ENCODE data around the gene SBK3. TPM values are rescaled to one million over a fixed set of nuclear protein-coding genes. Genes with fewer than 3 reads are reported as not detected.

SBK3 gene
- not detected in 3 replicates for total RNA-seq
- long read RNA-seq, result 0 reads

GRCh38 chr19:55545443-55545842 is at the start of gene SBK3:
SBK3 (minus strand) TSS chr19:55545543; CDS start chr19:55545543, 0 bp downstream.
- no peak for TF ChIP-seq CTCF (IDR thresholded peaks at IDR 0.05)
- DNase-seq (ENCODE audit: low spot score), result no peak
- H3K9me3 Mint-ChIP-seq (ENCODE audit: low read depth), result peaks cover 6% of the 10 kb centered on the region
- H3K4me3 Mint-ChIP-seq (ENCODE audit: unreplicated experiment), result no peak within 1 kb of the TSS
- H3K36me3 Mint-ChIP-seq (ENCODE audit: low read depth), result no peaks in the 10 kb centered on the region
- H3K4me1 Mint-ChIP-seq (ENCODE audit: low read depth), result peaks cover 38% of the 10 kb centered on the region
- no peak within 1 kb of the TSS for H3K27ac Mint-ChIP-seq (ENCODE audit: unreplicated experiment)
- H3K27me3 Mint-ChIP-seq (ENCODE audit: low read depth), result no peaks in the 10 kb centered on the region

GRCh38 chr19:55593096-55593772 is 47.9 kb upstream of the SBK3 start:
- peaks cover 8% of the 10 kb centered on the region for H3K4me1 Mint-ChIP-seq (ENCODE audit: low read depth)
- no peak for TF ChIP-seq CTCF (IDR thresholded peaks at IDR 0.05)
- H3K4me3 Mint-ChIP-seq (ENCODE audit: unreplicated experiment), result no peak overlapping the region
- no peak for DNase-seq (ENCODE audit: low spot score)
- no peaks in the 10 kb centered on the region for H3K27me3 Mint-ChIP-seq (ENCODE audit: low read depth)
- no peak overlapping the region for H3K27ac Mint-ChIP-seq (ENCODE audit: unreplicated experiment)
- peaks cover 26% of the 10 kb centered on the region for H3K36me3 Mint-ChIP-seq (ENCODE audit: low read depth)
- no peaks in the 10 kb centered on the region for H3K9me3 Mint-ChIP-seq (ENCODE audit: low read depth)

DNA sequence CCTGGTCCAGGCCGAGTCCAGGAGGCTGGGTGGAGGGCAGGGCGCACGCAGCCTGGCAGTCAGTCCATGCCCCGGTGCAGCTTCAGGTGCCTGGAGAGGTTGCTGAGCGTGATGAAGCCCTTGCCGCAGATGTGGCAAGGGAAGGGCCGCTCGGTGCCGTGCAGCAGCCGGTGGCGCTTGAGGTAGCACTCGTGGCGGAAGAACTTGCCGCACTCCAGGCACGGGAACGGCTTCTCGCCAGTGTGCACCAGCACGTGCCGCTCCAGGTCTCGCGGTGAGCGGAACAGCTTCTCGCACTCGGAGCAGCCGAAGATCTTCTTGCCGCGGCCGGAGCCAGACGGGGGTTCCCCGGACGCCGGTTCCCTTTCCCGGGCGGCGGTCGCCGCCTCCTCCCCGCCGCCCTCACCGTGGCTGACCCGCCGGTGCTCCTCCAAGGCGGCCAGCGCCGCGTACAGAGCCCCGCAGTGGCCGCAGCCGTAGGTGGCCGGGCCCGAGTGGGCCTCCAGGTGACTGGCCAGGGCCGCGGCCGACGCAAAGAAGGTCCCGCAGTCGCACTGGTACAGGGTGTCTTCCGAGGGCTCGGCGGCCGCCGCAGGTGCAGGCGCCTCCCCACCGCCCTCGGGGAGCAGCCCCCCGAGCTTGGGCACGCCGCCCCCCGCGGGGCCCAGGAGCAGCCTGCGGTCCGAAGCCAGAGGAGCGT is 47.2 kb upstream of the SBK3 start:
- H3K36me3 Mint-ChIP-seq (ENCODE audit: low read depth), result peaks cover 26% of the 10 kb centered on the region
- peaks cover 4% of the 10 kb centered on the region for H3K4me1 Mint-ChIP-seq (ENCODE audit: low read depth)
- no peak overlapping the region for H3K4me3 Mint-ChIP-seq (ENCODE audit: unreplicated experiment)
- no peaks in the 10 kb centered on the region for H3K9me3 Mint-ChIP-seq (ENCODE audit: low read depth)
- no peak for DNase-seq (ENCODE audit: low spot score)
- H3K27me3 Mint-ChIP-seq (ENCODE audit: low read depth), result no peaks in the 10 kb centered on the region
- H3K27ac Mint-ChIP-seq (ENCODE audit: unreplicated experiment), result no peak overlapping the region
- TF ChIP-seq CTCF (IDR thresholded peaks at IDR 0.05), result no peak

DNA sequence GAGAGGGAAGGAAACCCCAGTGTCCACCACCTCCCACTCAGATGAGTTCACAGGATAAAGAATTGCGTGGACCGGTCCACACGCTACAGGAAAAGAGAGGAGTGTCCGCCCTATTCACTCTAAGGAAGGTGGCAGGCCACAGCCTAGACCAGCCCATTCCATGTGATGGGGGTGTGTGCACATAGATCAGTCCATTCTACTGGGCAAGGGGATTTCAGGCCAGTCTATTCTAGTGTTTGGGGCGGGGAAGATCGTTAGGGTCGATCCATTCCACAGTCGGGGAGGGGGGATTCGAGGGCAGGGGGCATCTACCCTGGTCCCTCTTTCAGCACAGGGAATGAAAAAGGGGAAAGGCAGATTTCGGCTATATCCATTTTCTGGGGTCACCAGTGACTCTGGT is 46.2 kb upstream of the SBK3 start:
- Mint-ChIP-seq H3K36me3 (ENCODE audit: low read depth) (peaks cover 21% of the 10 kb centered on the region), H3K4me1 (ENCODE audit: low read depth) (peaks cover 10% of the 10 kb centered on the region), H3K9me3 (ENCODE audit: low read depth) (no peaks in the 10 kb centered on the region), H3K27ac (ENCODE audit: unreplicated experiment) (no peak overlapping the region), H3K27me3 (ENCODE audit: low read depth) (no peaks in the 10 kb centered on the region), H3K4me3 (ENCODE audit: unreplicated experiment) (no peak overlapping the region)
- no peak for DNase-seq (ENCODE audit: low spot score)
- TF ChIP-seq CTCF (IDR thresholded peaks at IDR 0.05), result no peak

GRCh38 chr19:55590617-55591016 is 45.3 kb upstream of the SBK3 start:
- no peak for DNase-seq (ENCODE audit: low spot score)
- no peak overlapping the region for H3K27ac Mint-ChIP-seq (ENCODE audit: unreplicated experiment)
- no peak for TF ChIP-seq CTCF (IDR thresholded peaks at IDR 0.05)
- no peaks in the 10 kb centered on the region for H3K27me3 Mint-ChIP-seq (ENCODE audit: low read depth)
- peaks cover 18% of the 10 kb centered on the region for H3K4me1 Mint-ChIP-seq (ENCODE audit: low read depth)
- H3K9me3 Mint-ChIP-seq (ENCODE audit: low read depth), result no peaks in the 10 kb centered on the region
- H3K4me3 Mint-ChIP-seq (ENCODE audit: unreplicated experiment), result no peak overlapping the region
- peaks cover 14% of the 10 kb centered on the region for H3K36me3 Mint-ChIP-seq (ENCODE audit: low read depth)

All from chondrocyte (in vitro differentiated cells).